Measurements from ENCODE around the gene SIRT5. TPM values are rescaled to one million over a fixed set of nuclear protein-coding genes. Genes with fewer than 3 reads are reported as not detected.

The SIRT5 gene
- total and polyA plus RNA-seq, 2 experiments from 2014 or later: 16.3 to 21.7 TPM

GRCh38 chr6:13553646-13554045 lies 20.8 kb upstream of the SIRT5 start:
- no peaks in the 10 kb centered on the region for H3K9me3 ChIP-seq (ENCODE audit: low read depth)
- no peak for TF ChIP-seq CTCF (IDR thresholded peaks at IDR 0.05; ENCODE audit: low read depth, low read length)
- H3K27ac ChIP-seq: no peak overlapping the region
- H3K4me3 ChIP-seq: no peak overlapping the region
- no peaks in the 10 kb centered on the region for H3K27me3 ChIP-seq
- H3K36me3 ChIP-seq: no peaks in the 10 kb centered on the region
- DNase-seq (ENCODE audit: low read depth in 1 of 2, low spot score in 1 of 2): peak in 1 of 2 donors; percentile 6
- peaks cover 12% of the 10 kb centered on the region for H3K4me1 ChIP-seq (ENCODE audit: low read depth)

GRCh38 chr6:13554929-13555333 lies 19.5 kb upstream of the SIRT5 start:
- no peaks in the 10 kb centered on the region for H3K27me3 ChIP-seq
- H3K36me3 ChIP-seq: no peaks in the 10 kb centered on the region
- no peak for TF ChIP-seq CTCF (IDR thresholded peaks at IDR 0.05; ENCODE audit: low read depth, low read length)
- H3K27ac ChIP-seq: no peak overlapping the region
- no peaks in the 10 kb centered on the region for H3K9me3 ChIP-seq (ENCODE audit: low read depth)
- H3K4me1 ChIP-seq (ENCODE audit: low read depth): peaks cover 12% of the 10 kb centered on the region
- H3K4me3 ChIP-seq: no peak overlapping the region
- peak; percentile 37 to 44 for DNase-seq (ENCODE audit: low read depth in 1 of 2, low spot score in 1 of 2)

GRCh38 chr6:13557841-13558240 lies 16.6 kb upstream of the SIRT5 start:
- DNase-seq (ENCODE audit: low read depth in 1 of 2, low spot score in 1 of 2): no peak
- no peaks in the 10 kb centered on the region for H3K9me3 ChIP-seq (ENCODE audit: low read depth)

DNA sequence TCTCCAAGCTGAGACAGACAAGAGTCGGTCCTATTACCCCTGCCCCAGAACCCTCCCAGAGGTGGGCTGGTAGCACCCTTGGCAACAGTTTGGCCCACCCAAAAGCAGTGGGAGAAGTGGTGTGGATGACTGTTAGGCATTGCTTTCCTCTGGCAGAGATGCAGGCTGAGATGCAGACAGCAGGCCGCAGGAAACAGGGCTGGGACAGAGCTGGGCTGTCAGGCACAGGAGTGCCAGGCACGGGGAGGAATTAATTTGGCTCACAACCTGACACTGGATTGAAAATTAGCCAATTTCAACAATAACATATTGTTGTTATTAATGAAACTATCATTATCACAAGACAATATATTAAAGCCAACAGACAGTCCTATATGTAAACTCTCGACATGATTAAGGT lies 15.7 kb upstream of the SIRT5 start:
- TF ChIP-seq CTCF (IDR thresholded peaks at IDR 0.05; ENCODE audit: low read depth, low read length): no peak
- no peak for DNase-seq (ENCODE audit: low read depth in 1 of 2, low spot score in 1 of 2)
- no peaks in the 10 kb centered on the region for H3K36me3 ChIP-seq
- no peaks in the 10 kb centered on the region for H3K27me3 ChIP-seq
- no peak overlapping the region for H3K4me3 ChIP-seq
- no peaks in the 10 kb centered on the region for H3K9me3 ChIP-seq (ENCODE audit: low read depth)
- peaks cover 15% of the 10 kb centered on the region for H3K4me1 ChIP-seq (ENCODE audit: low read depth)
- no peak overlapping the region for H3K27ac ChIP-seq

More at GRCh38 chr6:13557841-13558240, 16.6 kb upstream of the SIRT5 start:
- Histone ChIP-seq H3K4me1 (ENCODE audit: low read depth) (peaks cover 15% of the 10 kb centered on the region), H3K27me3 (no peaks in the 10 kb centered on the region), H3K36me3 (no peaks in the 10 kb centered on the region), H3K4me3 (no peak overlapping the region), H3K27ac (no peak overlapping the region)
- no peak for TF ChIP-seq CTCF (IDR thresholded peaks at IDR 0.05; ENCODE audit: low read depth, low read length)

DNA sequence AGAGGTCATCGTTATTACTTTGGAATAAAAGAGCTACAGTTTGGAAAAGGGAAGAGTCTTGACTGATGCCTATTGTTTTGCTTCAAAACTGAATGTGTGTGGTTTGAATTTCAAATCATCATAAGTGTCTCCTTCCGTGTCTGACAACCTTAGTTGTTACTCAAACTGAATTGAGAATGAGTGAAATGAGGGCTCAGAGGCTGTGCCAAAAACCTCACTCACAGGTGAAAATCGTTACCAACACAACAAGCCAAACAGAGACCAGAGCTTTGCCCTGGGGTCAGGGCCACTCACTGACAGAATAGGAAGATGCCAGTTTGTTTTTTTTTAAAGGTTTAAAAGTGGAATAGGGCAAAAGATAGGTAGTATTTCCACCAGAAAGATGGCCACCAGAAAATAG lies 15.2 kb upstream of the SIRT5 start:
- no peak overlapping the region for H3K27ac ChIP-seq
- no peaks in the 10 kb centered on the region for H3K9me3 ChIP-seq (ENCODE audit: low read depth)
- no peaks in the 10 kb centered on the region for H3K27me3 ChIP-seq
- H3K36me3 ChIP-seq: no peaks in the 10 kb centered on the region
- H3K4me1 ChIP-seq (ENCODE audit: low read depth): peaks cover 15% of the 10 kb centered on the region
- H3K4me3 ChIP-seq: no peak overlapping the region
- DNase-seq (ENCODE audit: low read depth in 1 of 2, low spot score in 1 of 2): no peak
- TF ChIP-seq CTCF (IDR thresholded peaks at IDR 0.05; ENCODE audit: low read depth, low read length): no peak

All from cardiac muscle cell (in vitro differentiated cells and primary cell).